Measurements from ENCODE around the gene TIMM17A.

DNA sequence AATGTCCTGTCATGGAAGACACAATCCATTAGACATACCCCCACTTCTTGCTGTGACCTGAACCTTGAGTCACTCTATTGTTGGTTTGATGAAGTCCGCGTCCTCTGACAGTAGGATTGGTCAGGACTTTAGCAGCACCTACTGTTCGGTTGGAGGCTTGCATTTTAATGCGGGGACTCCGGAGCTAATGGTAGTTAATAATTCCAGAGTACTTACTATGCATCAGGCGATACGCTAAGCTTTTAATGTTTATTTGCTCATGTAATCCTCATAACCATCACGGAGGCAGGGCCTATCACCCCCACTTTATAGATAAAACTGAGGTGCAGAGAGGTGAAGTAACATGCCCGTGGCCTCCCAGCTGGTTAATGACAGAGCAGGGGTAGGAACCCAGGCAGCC, 47.2 kb downstream of the TIMM17A start:
- TF ChIP-seq, protein P1, sequence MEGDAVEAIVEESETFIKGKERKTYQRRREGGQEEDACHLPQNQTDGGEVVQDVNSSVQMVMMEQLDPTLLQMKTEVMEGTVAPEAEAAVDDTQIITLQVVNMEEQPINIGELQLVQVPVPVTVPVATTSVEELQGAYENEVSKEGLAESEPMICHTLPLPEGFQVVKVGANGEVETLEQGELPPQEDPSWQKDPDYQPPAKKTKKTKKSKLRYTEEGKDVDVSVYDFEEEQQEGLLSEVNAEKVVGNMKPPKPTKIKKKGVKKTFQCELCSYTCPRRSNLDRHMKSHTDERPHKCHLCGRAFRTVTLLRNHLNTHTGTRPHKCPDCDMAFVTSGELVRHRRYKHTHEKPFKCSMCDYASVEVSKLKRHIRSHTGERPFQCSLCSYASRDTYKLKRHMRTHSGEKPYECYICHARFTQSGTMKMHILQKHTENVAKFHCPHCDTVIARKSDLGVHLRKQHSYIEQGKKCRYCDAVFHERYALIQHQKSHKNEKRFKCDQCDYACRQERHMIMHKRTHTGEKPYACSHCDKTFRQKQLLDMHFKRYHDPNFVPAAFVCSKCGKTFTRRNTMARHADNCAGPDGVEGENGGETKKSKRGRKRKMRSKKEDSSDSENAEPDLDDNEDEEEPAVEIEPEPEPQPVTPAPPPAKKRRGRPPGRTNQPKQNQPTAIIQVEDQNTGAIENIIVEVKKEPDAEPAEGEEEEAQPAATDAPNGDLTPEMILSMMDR (IDR thresholded peaks at IDR 0.05) = no peak
- TF ChIP-seq POLR2A (IDR thresholded peaks at IDR 0.05) = no peak
